MM.1S (cell line): Measurements from ENCODE around the gene PURA.

ENCODE experiments used
- DNase-seq: peaks from one replicate; pipeline ENCODE4 v3.0.0-alpha.2; 2015
- H2AFZ ChIP-seq: fragments of 300-600 bp; sonication (generic); 2 replicates; pipeline ENCODE4 v1.6.0; 2016; ENCODE audit warnings: antibody characterized with exemption, low read length
- H3F3A ChIP-seq: fragments of 300-600 bp; sonication (generic); 2 replicates; pipeline ENCODE4 v1.6.1; 2016; ENCODE audit warnings: mild to moderate bottlenecking, antibody characterized with exemption, low read length, moderate library complexity, mixed read lengths; ENCODE audit not compliant: insufficient read depth
- H3K27ac ChIP-seq: fragments of 300-600 bp; sonication (generic); 2 replicates; pipeline ENCODE4 v1.5.1; 2016; ENCODE audit warnings: mild to moderate bottlenecking, low read length
- H3K27me3 ChIP-seq: fragments of 300-600 bp; sonication (generic); replicated peaks from 2 replicates; pipeline ENCODE4 v1.6.0; 2016; ENCODE audit warnings: low read length; ENCODE audit not compliant: insufficient read depth
- H3K36me3 ChIP-seq: fragments of 300-600 bp; sonication (generic); replicated peaks from 2 replicates; pipeline ENCODE4 v1.6.1; 2016; ENCODE audit warnings: mild to moderate bottlenecking, low read length, mixed read lengths; ENCODE audit not compliant: insufficient read depth
- H3K4me1 ChIP-seq: fragments of 300-600 bp; sonication (generic); 2 replicates; pipeline ENCODE4 v1.6.1; 2016; ENCODE audit warnings: low read length, mixed read lengths
- H3K4me2 ChIP-seq: fragments of 300-600 bp; sonication (generic); 2 replicates; pipeline ENCODE4 v1.6.0; 2016; ENCODE audit warnings: low read depth, low read length
- H3K4me3 ChIP-seq: fragments of 300-600 bp; sonication (generic); 2 replicates; pipeline ENCODE4 v1.5.1; 2016; ENCODE audit warnings: low read length, mixed read lengths
- H3K79me2 ChIP-seq: fragments of 300-600 bp; sonication (generic); 2 replicates; pipeline ENCODE4 v1.6.1; 2016; ENCODE audit warnings: mixed run types, low read length, mixed read lengths
- H3K9ac ChIP-seq: fragments of 300-600 bp; sonication (generic); 2 replicates; pipeline ENCODE4 v1.6.1; 2016; ENCODE audit warnings: low read length, mixed read lengths
- H3K9me2 ChIP-seq: fragments of 300-600 bp; sonication (generic); replicated peaks from 2 replicates; pipeline ENCODE4 v1.6.1; 2016; ENCODE audit warnings: mild to moderate bottlenecking, low read length, mixed read lengths; ENCODE audit not compliant: insufficient read depth
- H3K9me3 ChIP-seq: fragments of 300-600 bp; sonication (generic); replicated peaks from 2 replicates; pipeline ENCODE4 v1.6.1; 2016; ENCODE audit warnings: mild to moderate bottlenecking, low read length, mixed read lengths; ENCODE audit not compliant: insufficient read depth
- H4K20me1 ChIP-seq: fragments of 300-600 bp; sonication (generic); 2 replicates; pipeline ENCODE4 v1.6.1; 2016; ENCODE audit warnings: mild to moderate bottlenecking, low read length, moderate library complexity, mixed read lengths; ENCODE audit not compliant: insufficient read depth
- CTCF ChIP-seq: fragments of 300-600 bp; sonication (generic); IDR thresholded peaks from 2 replicates; pipeline ENCODE4 v1.5.1; 2016; ENCODE audit warnings: antibody characterized with exemption, low read length, mixed read lengths
- EZH2 ChIP-seq: fragments of 300-600 bp; sonication (generic); optimal IDR thresholded peaks from 2 replicates; pipeline ENCODE3; 2017; ENCODE audit warnings: low read depth, mild to moderate bottlenecking, antibody characterized with exemption, low read length, mixed read lengths
- EZH2phosphoT487 ChIP-seq: fragments of 300-600 bp; sonication (generic); IDR thresholded peaks from 2 replicates; pipeline ENCODE4 v1.6.1; 2018; ENCODE audit warnings: antibody characterized with exemption, low read length

PURA gene

GRCh38 chr5:140165101-140165922 is 51.4 kb downstream of the PURA start:
- Histone ChIP-seq H3F3A (no peaks in the 10 kb centered on the region), H3K4me1 (peaks cover 21% of the 10 kb centered on the region), H3K4me2 (no peak overlapping the region), H2AFZ (no peak overlapping the region), H3K9me3 (no peaks in the 10 kb centered on the region), H3K27ac (no peak overlapping the region), H3K4me3 (no peak overlapping the region), H3K36me3 (no peaks in the 10 kb centered on the region), H3K79me2 (no peaks in the 10 kb centered on the region), H3K9ac (no peak overlapping the region), H3K27me3 (no peaks in the 10 kb centered on the region), H4K20me1 (no peaks in the 10 kb centered on the region), H3K9me2 (no peaks in the 10 kb centered on the region)
- TF ChIP-seq EZH2, result no peak
- TF ChIP-seq CTCF, result no peak
- TF ChIP-seq EZH2phosphoT487, result no peak
- no peak for DNase-seq

GRCh38 chr5:140165923-140166270 is 52.0 kb downstream of the PURA start:
- Histone ChIP-seq H3K9me3 (no peaks in the 10 kb centered on the region), H3K27me3 (no peaks in the 10 kb centered on the region), H3K27ac (no peak overlapping the region), H3K36me3 (no peaks in the 10 kb centered on the region), H3K9ac (no peak overlapping the region), H3F3A (no peaks in the 10 kb centered on the region), H3K4me3 (no peak overlapping the region), H3K9me2 (no peaks in the 10 kb centered on the region), H3K79me2 (no peaks in the 10 kb centered on the region), H2AFZ (no peak overlapping the region), H3K4me2 (no peak overlapping the region), H3K4me1 (peaks cover 21% of the 10 kb centered on the region), H4K20me1 (no peaks in the 10 kb centered on the region)
- no peak for DNase-seq
- no peak for TF ChIP-seq EZH2phosphoT487
- TF ChIP-seq EZH2, result no peak
- TF ChIP-seq CTCF, result no peak

GRCh38 chr5:140166911-140167310 is 53.0 kb downstream of the PURA start:
- H4K20me1 ChIP-seq, result no peaks in the 10 kb centered on the region

More at GRCh38 chr5:140166911-140167310, 53.0 kb downstream of the PURA start:
- H3F3A ChIP-seq, result no peaks in the 10 kb centered on the region
- DNase-seq, result no peak
- H3K9ac ChIP-seq, result no peak overlapping the region
- H3K9me3 ChIP-seq, result no peaks in the 10 kb centered on the region
- H3K36me3 ChIP-seq, result no peaks in the 10 kb centered on the region
- H3K4me2 ChIP-seq, result no peak overlapping the region
- H3K4me1 ChIP-seq, result peaks cover 21% of the 10 kb centered on the region
- no peak overlapping the region for H3K27ac ChIP-seq
- H3K4me3 ChIP-seq, result no peak overlapping the region
- TF ChIP-seq CTCF (no peak), EZH2 (no peak), EZH2phosphoT487 (no peak)
- no peaks in the 10 kb centered on the region for H3K27me3 ChIP-seq
- no peaks in the 10 kb centered on the region for H3K79me2 ChIP-seq
- no peaks in the 10 kb centered on the region for H3K9me2 ChIP-seq
- H2AFZ ChIP-seq, result no peak overlapping the region
